Fibroblast of pulmonary artery (primary cell): ENCODE measurements around the gene TFRC.
A peak's percentile ranks its signal among the peaks of the same experiment; 100 is the strongest.
"Not testable (repeated sequence)": the region's sequence is repeated elsewhere in the genome, so short reads cannot be mapped to it uniquely, and the experiment has no call there.

ENCODE experiments used
- DNase-seq: peaks from one replicate; pipeline ENCODE4 v3.0.0-alpha.2; 2010; ENCODE audit warnings: low read depth
- H3K4me3 ChIP-seq: replicated peaks from 2 replicates; pipeline ENCODE4 v1.5.1; 2011; ENCODE audit warnings: low read depth, mild to moderate bottlenecking, control low read depth, low read length, moderate library complexity
- TF ChIP-seq, protein P1 (sequence below): IDR thresholded peaks from 2 replicates; pipeline ENCODE4 v1.5.1; 2011; ENCODE audit warnings: mild to moderate bottlenecking, control low read depth, low read length, inconsistent platforms; ENCODE audit errors: missing control alignments

TFRC gene

DNA sequence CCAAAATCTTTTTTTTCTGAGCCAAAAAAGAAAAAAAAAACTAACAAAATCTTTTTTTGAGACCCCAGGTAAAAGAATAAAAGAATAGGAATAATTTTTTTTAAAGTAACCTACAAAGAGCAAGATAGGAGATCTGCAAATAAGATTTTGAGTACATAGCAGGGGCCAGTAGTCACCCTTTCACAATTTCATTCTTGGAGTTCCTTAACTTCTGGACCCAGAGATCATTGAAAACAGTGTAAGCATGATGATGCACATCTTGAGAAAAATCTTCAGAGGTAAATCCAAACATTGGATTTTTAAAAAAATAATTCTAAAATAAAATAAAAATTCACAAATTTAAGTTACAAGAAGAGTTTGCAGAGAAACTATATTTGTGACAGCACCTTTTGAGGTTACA, 18.8 kb downstream of the TFRC start:
- no peak for DNase-seq
- H3K4me3 ChIP-seq: no peak overlapping the region
- TF ChIP-seq, protein P1, sequence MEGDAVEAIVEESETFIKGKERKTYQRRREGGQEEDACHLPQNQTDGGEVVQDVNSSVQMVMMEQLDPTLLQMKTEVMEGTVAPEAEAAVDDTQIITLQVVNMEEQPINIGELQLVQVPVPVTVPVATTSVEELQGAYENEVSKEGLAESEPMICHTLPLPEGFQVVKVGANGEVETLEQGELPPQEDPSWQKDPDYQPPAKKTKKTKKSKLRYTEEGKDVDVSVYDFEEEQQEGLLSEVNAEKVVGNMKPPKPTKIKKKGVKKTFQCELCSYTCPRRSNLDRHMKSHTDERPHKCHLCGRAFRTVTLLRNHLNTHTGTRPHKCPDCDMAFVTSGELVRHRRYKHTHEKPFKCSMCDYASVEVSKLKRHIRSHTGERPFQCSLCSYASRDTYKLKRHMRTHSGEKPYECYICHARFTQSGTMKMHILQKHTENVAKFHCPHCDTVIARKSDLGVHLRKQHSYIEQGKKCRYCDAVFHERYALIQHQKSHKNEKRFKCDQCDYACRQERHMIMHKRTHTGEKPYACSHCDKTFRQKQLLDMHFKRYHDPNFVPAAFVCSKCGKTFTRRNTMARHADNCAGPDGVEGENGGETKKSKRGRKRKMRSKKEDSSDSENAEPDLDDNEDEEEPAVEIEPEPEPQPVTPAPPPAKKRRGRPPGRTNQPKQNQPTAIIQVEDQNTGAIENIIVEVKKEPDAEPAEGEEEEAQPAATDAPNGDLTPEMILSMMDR: no peak

DNA sequence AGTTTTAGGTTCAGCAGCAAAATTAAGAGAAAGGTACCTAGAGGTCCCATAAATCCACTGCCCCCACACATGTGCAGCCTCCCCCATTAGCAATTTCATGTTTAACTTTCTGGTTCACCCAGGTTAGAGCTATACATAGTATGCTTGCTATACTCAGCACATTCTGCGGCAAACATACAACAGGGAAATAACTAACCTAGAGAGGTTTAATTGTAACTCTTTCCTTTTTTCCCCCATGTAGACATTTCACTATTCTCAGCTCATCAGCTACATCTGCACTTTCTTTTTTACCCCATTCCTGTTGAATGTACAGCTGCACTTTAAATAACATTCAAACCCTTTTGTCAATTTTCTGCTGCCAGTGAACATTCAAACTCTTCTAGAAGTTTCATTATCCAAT, 21.1 kb downstream of the TFRC start:
- TF ChIP-seq, protein P1: no peak
- DNase-seq: no peak
- no peak overlapping the region for H3K4me3 ChIP-seq

DNA sequence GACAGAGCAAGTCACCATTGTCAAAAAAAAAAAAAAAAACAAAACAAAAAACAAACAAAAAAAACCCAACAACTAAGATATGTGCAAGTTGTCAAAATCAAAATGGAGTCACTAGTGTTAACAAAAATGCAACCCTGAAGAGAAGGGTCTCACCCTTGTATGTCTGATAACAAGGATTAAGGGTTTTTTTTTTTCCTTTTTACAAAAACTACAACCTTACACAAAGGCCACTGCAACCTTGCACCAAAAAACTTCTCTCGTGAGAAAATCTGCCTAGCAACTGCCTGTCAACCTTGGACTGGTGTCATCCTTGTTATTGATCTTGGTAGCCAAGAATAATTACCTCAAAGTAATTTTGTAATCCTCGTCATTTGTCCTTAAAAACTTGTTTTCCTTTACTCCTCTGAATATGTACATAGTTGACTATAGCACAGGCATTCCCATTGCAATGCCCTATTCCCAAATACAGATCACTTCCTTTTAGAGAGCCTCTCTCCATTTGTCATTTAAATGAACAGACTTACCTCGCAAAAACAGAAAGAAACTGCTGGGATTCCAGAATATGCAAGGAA, 24.0 kb downstream of the TFRC start:
- TF ChIP-seq, protein P1: no peak
- no peak overlapping the region for H3K4me3 ChIP-seq
- DNase-seq: no peak

DNA sequence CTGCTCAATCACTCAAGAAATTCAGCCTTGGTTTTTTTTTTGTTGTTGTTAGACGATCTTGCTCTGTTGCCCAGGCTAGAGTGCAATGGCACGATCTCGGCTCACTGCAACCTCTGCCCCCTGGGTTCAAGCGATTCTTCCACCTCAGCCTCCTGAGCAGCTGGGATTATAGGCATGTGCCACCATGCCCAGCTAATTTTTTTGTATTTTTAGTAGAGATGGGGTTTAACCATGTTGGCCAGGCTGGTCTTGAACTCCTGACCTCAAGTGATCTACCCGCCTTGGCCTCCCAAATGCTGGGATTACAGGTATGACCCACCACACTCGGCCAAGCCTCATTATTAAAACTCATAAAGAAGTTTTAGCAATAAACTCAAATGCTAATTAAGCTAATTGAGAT, 25.5 kb downstream of the TFRC start:
- DNase-seq, H3K4me3 ChIP-seq: not testable (repeated sequence)

DNA sequence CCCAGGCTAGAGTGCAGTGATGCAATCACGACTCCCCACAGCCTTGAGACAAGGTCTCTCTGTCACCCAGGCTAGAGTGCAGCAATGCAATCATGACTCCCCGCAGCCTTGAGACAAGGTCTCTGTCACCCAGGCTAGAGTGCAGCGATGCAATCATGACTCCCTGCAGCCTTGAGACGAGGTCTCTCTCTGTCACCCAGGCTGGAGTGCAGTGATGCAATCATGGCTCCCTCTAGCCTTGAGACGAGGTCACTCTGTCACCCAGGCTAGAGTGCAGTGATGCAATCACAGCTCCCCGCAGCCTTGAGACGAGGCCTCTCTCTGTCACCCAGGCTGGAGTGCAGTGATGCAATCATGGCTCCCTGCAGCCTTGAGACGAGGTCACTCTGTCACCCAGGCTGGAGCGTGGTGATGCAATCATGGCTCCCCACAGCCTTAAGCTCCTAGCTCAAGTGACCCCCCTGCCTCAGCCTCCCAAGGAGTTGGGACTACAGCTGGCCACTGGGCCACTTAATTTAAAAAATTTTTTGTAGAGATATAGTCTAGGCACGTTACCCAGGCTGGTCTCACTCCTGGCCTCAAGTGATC, 26.1 kb downstream of the TFRC start:
- DNase-seq: peak; percentile 13
- no peak overlapping the region for H3K4me3 ChIP-seq
- TF ChIP-seq, protein P1: no peak

DNA sequence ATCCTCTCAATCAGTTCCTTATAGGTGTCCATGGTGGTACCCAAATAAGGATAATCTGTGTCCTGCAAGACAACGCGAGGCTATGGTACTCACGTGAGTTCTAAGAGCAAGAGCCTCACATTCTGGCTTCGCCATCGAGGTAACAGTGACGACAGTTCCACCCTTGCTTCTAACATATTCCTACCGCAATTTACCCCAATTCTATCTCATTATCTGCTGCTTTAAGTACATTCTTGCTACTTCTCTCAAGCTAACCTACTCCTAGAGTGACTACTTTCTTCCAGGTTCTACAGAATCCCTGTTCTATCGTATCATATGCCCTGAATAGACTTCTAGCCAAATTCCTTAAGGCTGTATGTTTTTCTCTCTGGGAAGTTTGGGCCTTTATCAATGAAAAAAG, 26.6 kb downstream of the TFRC start:
- TF ChIP-seq, protein P1: no peak
- no peak for DNase-seq
- H3K4me3 ChIP-seq: no peak overlapping the region

DNA sequence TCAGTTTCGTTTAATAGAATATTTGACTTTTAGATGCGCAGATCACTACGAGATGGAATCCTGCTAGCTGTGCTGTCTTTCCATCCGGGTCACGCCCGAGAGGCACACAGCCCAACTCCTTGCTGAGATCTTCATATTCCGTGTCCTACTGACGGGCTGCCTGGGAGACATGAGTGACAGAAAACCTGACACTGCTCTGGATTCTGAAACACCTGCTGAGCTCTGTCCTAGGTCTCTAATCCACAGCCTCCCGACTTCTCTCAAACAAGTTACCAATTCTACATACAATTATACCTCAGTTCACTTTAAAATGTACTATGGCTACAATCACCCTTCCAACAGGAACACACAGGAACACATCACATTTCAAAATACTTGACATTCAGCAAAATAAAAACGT, 27.2 kb downstream of the TFRC start:
- DNase-seq: no peak
- H3K4me3 ChIP-seq: no peak overlapping the region
- TF ChIP-seq, protein P1: no peak
